Measurements from ENCODE around the gene PRKAG3. TPM values are rescaled to one million over a fixed set of nuclear protein-coding genes. Genes with fewer than 3 reads are reported as not detected.
"Not testable (repeated sequence)": the region's sequence is repeated elsewhere in the genome, so short reads cannot be mapped to it uniquely, and the experiment has no call there.

Gene PRKAG3
- polyA plus RNA-seq, 3 donors = 0.04 to 0.11 TPM; not detected in 1

GRCh38 chr2:218802386-218802994, 29.1 kb downstream of the PRKAG3 start:
- DNase-seq (ENCODE audit: extremely low read depth in 1 of 11, low read depth in 9 of 11, low spot score in 4 of 11) = no peak

- no peak for DNase-seq (ENCODE audit: extremely low read depth in 1 of 11, low read depth in 9 of 11, low spot score in 4 of 11)
These were observed 31.6 kb downstream of the PRKAG3 start for GRCh38 chr2:218799990-218800389.

- DNase-seq (ENCODE audit: extremely low read depth in 1 of 11, low read depth in 9 of 11, low spot score in 4 of 11) = no peak
These were observed 32.7 kb downstream of the PRKAG3 start for GRCh38 chr2:218798767-218799504.

GRCh38 chr2:218796691-218797090, 34.9 kb downstream of the PRKAG3 start:
- no peak for DNase-seq (ENCODE audit: extremely low read depth in 1 of 11, low read depth in 9 of 11, low spot score in 4 of 11)

- no peak for DNase-seq (ENCODE audit: extremely low read depth in 1 of 11, low read depth in 9 of 11, low spot score in 4 of 11)
These were observed 39.2 kb downstream of the PRKAG3 start for GRCh38 chr2:218792433-218792832.

- no peak for DNase-seq (ENCODE audit: extremely low read depth in 1 of 11, low read depth in 9 of 11, low spot score in 4 of 11)
These were observed 42.9 kb downstream of the PRKAG3 start for GRCh38 chr2:218788529-218789255.

GRCh38 chr2:218786133-218786532, 45.5 kb downstream of the PRKAG3 start:
- no peak for DNase-seq (ENCODE audit: extremely low read depth in 1 of 11, low read depth in 9 of 11, low spot score in 4 of 11)

- no peak for DNase-seq (ENCODE audit: extremely low read depth in 1 of 11, low read depth in 9 of 11, low spot score in 4 of 11)
These were observed 46.5 kb downstream of the PRKAG3 start for GRCh38 chr2:218785103-218785502.

- no peak for DNase-seq (ENCODE audit: extremely low read depth in 1 of 11, low read depth in 9 of 11, low spot score in 4 of 11)
These were observed 47.9 kb downstream of the PRKAG3 start for GRCh38 chr2:218783688-218784087.

GRCh38 chr2:218782528-218782844, 49.1 kb downstream of the PRKAG3 start:
- DNase-seq (ENCODE audit: extremely low read depth in 1 of 11, low read depth in 9 of 11, low spot score in 4 of 11) = no peak

- DNase-seq (ENCODE audit: extremely low read depth in 1 of 11, low read depth in 9 of 11, low spot score in 4 of 11) = peak in 3 of 11 donors; percentile 30 to 34 (median 32)
These were observed 49.7 kb downstream of the PRKAG3 start, which contains the start of gene CYP27A1 for GRCh38 chr2:218781691-218782527. CYP27A1 (plus strand) TSS chr2:218782147; CDS start chr2:218782183, 36 bp downstream.

- DNase-seq (ENCODE audit: extremely low read depth in 1 of 11, low read depth in 9 of 11, low spot score in 4 of 11) = peak in 1 of 11 donors; percentile 9
These were observed 50.5 kb downstream of the PRKAG3 start for GRCh38 chr2:218780851-218781690.

- no peak for DNase-seq (ENCODE audit: extremely low read depth in 1 of 11, low read depth in 9 of 11, low spot score in 4 of 11)
These were observed 51.6 kb downstream of the PRKAG3 start for GRCh38 chr2:218780046-218780445.

- no peak for DNase-seq (ENCODE audit: extremely low read depth in 1 of 11, low read depth in 9 of 11, low spot score in 4 of 11)
These were observed 54.2 kb downstream of the PRKAG3 start for GRCh38 chr2:218777276-218777990.

GRCh38 chr2:218776488-218776887, 55.1 kb downstream of the PRKAG3 start:
- no peak for DNase-seq (ENCODE audit: extremely low read depth in 1 of 11, low read depth in 9 of 11, low spot score in 4 of 11)

- no peak for DNase-seq (ENCODE audit: extremely low read depth in 1 of 11, low read depth in 9 of 11, low spot score in 4 of 11)
These were observed 57.7 kb downstream of the PRKAG3 start for GRCh38 chr2:218773881-218774280.

GRCh38 chr2:218772759-218773158, 58.8 kb downstream of the PRKAG3 start:
- DNase-seq (ENCODE audit: extremely low read depth in 1 of 11, low read depth in 9 of 11, low spot score in 4 of 11) = not testable (repeated sequence)

Measured in renal cortex interstitium (tissue), 11 donors.